Measurements from ENCODE around the gene PTPRK.

PTPRK gene

DNA sequence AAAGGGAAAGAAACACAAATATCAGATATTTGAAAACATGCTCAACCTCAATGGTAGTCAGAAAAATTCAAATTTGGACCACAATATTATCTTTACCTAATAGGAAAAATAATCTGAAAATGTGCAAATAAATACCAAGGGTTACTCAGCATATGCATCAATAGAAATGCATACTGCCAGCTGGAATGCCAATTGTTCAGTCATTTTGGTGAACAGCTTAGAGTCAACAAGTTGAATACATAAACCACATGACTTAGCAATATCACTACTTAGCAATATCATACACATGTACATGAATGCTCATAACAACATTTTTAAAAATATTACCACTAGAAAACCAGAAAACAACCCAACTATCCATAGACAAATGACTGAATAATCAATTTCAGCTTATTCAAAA is 212.7 kb downstream of the PTPRK start:
- Mint-ChIP-seq H3K4me3 (no peak overlapping the region), H3K36me3 (no peaks in the 10 kb centered on the region), H3K9me3 (no peaks in the 10 kb centered on the region), H3K27ac (no peak overlapping the region), H3K4me1 (peaks cover 7% of the 10 kb centered on the region)
- ATAC-seq (no peak), DNase-seq (ENCODE audit: low spot score in 2 of 2) (no peak)

DNA sequence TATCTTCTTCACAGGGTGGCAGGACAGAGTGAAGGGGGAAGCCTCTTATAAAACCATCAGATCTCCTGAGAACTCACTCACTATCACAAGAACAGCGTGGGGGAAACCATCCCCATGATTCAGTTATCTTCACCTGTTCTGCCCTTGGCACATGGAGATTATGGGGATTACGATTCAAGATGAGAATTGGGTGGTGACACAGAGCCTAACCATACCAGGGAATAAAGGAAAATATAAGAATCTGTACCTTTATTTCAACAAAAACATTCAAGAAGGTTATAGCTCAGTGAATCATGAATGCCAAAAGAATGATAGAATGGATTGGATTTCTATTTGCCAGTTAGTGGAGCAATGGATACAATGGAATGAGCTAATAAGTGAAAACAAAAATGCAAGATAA is 214.4 kb downstream of the PTPRK start:
- ATAC-seq: no peak
- H3K36me3 Mint-ChIP-seq: no peaks in the 10 kb centered on the region

DNA sequence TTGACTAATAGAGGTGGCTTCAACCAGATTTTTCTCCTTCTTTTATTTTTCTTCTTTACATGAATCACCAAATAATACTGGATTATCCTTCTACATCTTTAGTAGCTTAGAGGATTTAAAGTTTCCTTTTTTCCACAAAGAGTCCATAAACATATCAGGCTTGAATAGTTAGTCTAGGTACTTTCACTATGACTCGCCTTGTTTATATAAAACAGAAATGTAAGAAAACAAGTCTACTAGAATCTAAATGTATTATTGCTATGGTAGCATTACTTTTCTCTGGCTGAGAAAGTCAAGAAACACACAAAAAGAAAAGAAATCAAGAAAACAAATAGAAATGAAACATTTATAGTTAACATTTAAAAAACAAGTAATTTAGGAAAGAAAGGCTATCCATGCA is 215.2 kb downstream of the PTPRK start:
- H3K4me3 Mint-ChIP-seq: no peak overlapping the region
- no peak for DNase-seq (ENCODE audit: low spot score in 2 of 2)
- no peak for ATAC-seq
- H3K4me1 Mint-ChIP-seq: no peaks in the 10 kb centered on the region
- no peak overlapping the region for H3K27ac Mint-ChIP-seq
- no peaks in the 10 kb centered on the region for H3K36me3 Mint-ChIP-seq
- H3K9me3 Mint-ChIP-seq: no peaks in the 10 kb centered on the region

More for the DNA sequence above, 214.4 kb downstream of the PTPRK start:
- Mint-ChIP-seq H3K27ac (no peak overlapping the region), H3K4me3 (no peak overlapping the region), H3K4me1 (no peaks in the 10 kb centered on the region), H3K9me3 (no peaks in the 10 kb centered on the region)
- no peak for DNase-seq (ENCODE audit: low spot score in 2 of 2)

DNA sequence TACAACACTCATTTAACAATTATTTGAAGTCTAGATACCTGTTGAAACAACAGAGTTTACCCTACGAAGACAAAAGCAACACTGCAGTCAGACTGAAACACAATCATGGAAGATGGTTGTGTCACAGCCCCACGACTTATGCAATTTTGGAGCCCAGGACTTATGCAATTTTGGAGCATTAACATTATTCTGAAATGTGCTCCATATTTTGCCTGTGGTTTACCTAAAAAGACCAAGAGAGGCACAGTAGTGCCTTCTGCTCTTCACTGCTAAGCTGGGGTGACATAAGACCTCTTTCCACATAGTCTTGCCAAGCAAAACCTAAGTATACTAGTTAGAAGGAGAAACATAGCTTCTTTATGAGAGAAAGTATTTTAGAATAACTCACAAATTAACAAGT is 216.5 kb downstream of the PTPRK start:
- no peaks in the 10 kb centered on the region for H3K4me1 Mint-ChIP-seq
- no peaks in the 10 kb centered on the region for H3K36me3 Mint-ChIP-seq
- H3K9me3 Mint-ChIP-seq: no peaks in the 10 kb centered on the region
- H3K27ac Mint-ChIP-seq: no peak overlapping the region
- DNase-seq (ENCODE audit: low spot score in 2 of 2) (no peak), ATAC-seq (no peak)
- H3K4me3 Mint-ChIP-seq: no peak overlapping the region

DNA sequence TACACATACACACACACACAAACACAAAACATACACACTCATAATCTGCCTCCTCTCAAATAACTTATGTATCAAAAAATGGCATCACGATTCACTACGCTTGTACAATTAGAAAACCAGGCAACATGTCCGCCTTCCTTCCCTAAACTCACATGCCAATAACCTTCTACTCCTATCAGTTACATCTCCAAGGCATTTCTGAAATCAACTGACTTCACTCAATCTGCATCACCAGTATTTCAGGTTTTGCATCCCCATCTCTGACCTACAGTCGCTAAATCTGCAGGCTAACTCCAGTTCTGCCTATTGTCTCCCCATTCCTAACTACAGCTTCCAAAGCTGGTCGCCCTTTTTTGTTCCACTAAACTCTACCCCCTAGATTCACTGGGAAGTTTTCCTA is 217.5 kb downstream of the PTPRK start:
- no peaks in the 10 kb centered on the region for H3K36me3 Mint-ChIP-seq
- no peak overlapping the region for H3K4me3 Mint-ChIP-seq
- no peak overlapping the region for H3K27ac Mint-ChIP-seq
- no peaks in the 10 kb centered on the region for H3K9me3 Mint-ChIP-seq
- ATAC-seq: no peak
- no peaks in the 10 kb centered on the region for H3K4me1 Mint-ChIP-seq
- no peak for DNase-seq (ENCODE audit: low spot score in 2 of 2)

DNA sequence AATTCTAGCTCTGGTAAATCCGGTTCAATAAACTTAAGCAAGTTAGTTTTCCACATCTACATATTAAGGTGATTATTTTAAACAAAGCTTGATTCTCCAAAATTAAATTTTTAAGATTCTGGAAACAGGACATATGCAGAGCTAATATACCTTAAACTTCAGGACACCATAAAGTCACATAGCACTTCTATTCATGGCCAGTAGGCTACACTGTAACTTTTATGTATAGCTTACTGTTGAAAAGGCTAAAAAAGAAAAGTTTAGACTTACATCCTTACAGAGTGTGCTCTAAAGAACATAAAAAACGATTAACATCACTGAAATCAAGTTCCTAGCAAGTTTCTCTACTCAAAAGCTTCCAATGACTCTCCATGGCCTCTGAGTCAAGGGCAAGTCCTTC is 224.7 kb downstream of the PTPRK start:
- Mint-ChIP-seq H3K9me3 (peaks cover 3% of the 10 kb centered on the region), H3K27ac (no peak overlapping the region), H3K36me3 (no peaks in the 10 kb centered on the region), H3K4me3 (no peak overlapping the region), H3K4me1 (no peaks in the 10 kb centered on the region)
- ATAC-seq: no peak
- DNase-seq (ENCODE audit: low spot score in 2 of 2): no peak

DNA sequence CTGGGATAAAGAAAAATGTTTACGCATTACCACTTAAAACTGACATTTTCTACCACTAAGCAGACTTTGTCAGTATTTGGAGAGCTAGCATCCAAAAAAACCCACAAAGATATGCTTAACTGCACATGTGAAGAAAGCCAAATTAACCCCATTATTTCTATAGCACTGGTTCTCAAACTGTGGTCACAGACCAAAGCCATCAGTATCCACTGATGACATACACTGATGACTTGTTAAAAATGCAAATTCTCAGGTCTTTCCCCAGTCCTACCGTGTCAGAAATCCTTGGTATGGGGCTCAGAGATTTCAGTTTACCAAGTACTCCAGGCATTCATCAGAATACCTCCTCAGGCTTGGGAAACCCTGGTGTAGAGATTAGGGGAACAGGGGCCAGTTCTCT is 230.2 kb downstream of the PTPRK start:
- Mint-ChIP-seq H3K4me1 (no peaks in the 10 kb centered on the region), H3K9me3 (no peaks in the 10 kb centered on the region), H3K36me3 (no peaks in the 10 kb centered on the region), H3K4me3 (no peak overlapping the region), H3K27ac (no peak overlapping the region)
- ATAC-seq (no peak), DNase-seq (ENCODE audit: low spot score in 2 of 2) (no peak)

DNA sequence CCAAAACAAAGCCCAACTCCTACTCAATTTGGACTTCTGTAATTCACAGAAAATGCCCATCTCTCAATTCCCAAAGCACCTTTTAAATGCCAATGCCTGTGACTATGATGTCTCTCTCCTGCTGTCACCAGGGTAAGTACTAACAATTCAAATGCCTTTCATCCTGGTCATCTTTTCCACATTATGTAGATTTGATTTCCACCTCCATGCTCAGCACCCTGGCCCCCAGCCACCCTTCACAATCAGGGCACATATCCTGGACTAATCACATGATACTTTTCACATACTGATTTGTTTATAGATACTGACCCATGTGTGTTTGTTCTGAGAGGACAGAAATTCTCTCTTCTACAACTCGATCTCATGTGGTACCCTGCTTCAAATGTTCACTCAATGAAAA is 236.3 kb downstream of the PTPRK start:
- Mint-ChIP-seq H3K27ac (no peak overlapping the region), H3K9me3 (no peaks in the 10 kb centered on the region), H3K36me3 (no peaks in the 10 kb centered on the region), H3K4me3 (no peak overlapping the region), H3K4me1 (no peaks in the 10 kb centered on the region)
- ATAC-seq: no peak
- no peak for DNase-seq (ENCODE audit: low spot score in 2 of 2)

DNA sequence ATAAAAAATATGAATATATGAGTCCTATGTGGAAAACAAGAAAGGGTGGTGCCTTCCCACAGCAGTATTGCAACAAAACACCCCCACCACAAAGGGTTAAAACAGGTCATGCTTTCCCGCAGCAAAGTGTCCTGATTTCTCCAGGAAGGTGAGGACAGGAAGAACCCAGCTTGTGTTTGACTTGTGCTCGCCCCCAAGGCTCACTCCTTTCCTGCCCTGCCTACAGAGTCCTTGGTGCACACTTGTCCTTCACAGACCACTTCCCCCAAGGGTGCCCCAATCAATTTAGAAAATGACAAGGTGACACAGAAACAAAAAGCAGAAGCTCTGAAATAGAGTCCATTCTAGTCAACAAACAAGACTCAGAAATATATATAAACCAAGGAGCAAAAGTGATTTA is 237.4 kb downstream of the PTPRK start:
- DNase-seq (ENCODE audit: low spot score in 2 of 2): no peak
- ATAC-seq: no peak
- Mint-ChIP-seq H3K9me3 (no peaks in the 10 kb centered on the region), H3K4me3 (no peak overlapping the region), H3K4me1 (no peaks in the 10 kb centered on the region), H3K36me3 (no peaks in the 10 kb centered on the region), H3K27ac (no peak overlapping the region)

DNA sequence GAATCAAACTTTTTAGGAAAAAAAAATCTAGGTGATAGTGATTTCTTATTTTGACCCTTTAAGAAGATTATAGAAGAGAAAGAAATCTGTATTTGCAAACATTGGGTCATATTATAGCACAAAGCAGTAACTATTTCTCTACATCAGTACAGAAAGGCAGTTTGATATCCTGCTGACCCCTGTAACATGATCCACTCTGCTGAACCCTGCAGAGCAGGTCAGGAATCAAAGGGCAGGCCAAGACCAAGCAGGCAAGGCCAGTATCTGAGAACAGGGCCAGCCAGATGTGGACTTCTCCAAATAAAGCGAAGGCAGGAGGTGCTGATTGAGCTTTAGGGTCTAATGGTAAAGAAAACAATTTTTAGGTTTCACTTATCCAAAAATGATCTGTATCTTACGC is 239.4 kb downstream of the PTPRK start:
- ATAC-seq: no peak
- H3K4me1 Mint-ChIP-seq: no peaks in the 10 kb centered on the region
- no peaks in the 10 kb centered on the region for H3K36me3 Mint-ChIP-seq
- no peak for DNase-seq (ENCODE audit: low spot score in 2 of 2)
- no peak overlapping the region for H3K4me3 Mint-ChIP-seq
- no peak overlapping the region for H3K27ac Mint-ChIP-seq
- no peaks in the 10 kb centered on the region for H3K9me3 Mint-ChIP-seq

DNA sequence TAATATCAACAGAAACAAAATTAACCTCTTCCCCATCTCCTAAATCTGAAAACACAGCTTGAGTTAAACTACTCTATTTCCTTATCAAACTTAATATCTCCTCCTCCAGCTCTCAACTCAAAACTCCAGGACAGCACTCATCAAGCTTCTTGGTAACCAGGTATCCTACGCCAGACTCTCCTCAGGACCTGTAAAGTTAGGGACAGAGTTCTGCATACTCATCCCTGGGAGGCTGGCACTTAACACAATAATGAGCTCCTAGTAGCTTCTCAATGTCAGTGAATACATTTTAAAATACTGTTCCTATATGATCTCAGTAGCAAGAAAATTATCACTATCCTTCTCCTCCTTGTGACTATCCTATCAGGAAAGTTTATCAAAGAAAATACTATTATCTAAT is 240.3 kb downstream of the PTPRK start:
- Mint-ChIP-seq H3K4me1 (no peaks in the 10 kb centered on the region), H3K4me3 (no peak overlapping the region), H3K27ac (no peak overlapping the region), H3K9me3 (no peaks in the 10 kb centered on the region), H3K36me3 (no peaks in the 10 kb centered on the region)
- DNase-seq (ENCODE audit: low spot score in 2 of 2) (no peak), ATAC-seq (no peak)

DNA sequence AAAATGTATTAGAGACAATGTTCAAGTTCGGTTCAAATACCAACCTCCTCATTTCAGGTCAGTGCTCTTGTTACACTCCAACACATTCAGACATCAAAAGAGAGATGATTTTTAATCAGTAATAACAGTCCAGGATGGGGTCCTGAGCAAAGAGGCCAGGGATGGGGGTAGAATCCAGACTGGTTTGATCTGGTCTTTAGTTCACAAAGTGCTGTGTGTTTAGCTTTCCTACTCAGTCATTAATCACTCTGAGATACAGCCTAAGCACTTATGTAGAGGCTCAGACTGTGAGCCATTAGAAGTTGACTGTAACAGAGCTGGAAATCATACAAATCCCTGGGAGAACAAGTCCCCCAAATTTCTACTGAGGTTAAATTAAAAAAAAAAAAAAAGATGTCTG is 241.6 kb downstream of the PTPRK start:
- Mint-ChIP-seq H3K4me3 (no peak overlapping the region), H3K4me1 (no peaks in the 10 kb centered on the region), H3K9me3 (no peaks in the 10 kb centered on the region), H3K36me3 (no peaks in the 10 kb centered on the region), H3K27ac (no peak overlapping the region)
- ATAC-seq (no peak), DNase-seq (ENCODE audit: low spot score in 2 of 2) (no peak)

DNA sequence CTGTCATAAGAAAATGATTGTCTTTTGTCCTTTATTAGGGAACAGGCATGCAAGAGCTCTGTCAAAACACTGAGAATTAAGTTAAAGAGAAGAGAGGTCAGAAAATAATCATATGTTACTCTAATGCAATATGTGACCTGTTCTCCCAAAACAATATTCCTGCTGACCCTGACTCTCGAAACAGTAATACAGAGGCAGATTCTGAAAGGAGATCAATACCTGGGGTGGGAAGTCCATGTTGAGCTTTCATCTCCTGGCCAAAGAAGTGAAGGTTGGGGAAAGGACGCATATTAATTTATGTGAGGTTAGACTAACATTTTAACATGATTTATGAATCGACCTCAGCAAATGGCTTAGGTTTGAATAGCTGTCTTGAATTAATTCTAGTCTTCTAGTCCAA is 243.0 kb downstream of the PTPRK start:
- DNase-seq (ENCODE audit: low spot score in 2 of 2) (no peak), ATAC-seq (no peak)
- Mint-ChIP-seq H3K9me3 (no peaks in the 10 kb centered on the region), H3K4me1 (no peaks in the 10 kb centered on the region), H3K4me3 (no peak overlapping the region), H3K36me3 (no peaks in the 10 kb centered on the region), H3K27ac (no peak overlapping the region)

DNA sequence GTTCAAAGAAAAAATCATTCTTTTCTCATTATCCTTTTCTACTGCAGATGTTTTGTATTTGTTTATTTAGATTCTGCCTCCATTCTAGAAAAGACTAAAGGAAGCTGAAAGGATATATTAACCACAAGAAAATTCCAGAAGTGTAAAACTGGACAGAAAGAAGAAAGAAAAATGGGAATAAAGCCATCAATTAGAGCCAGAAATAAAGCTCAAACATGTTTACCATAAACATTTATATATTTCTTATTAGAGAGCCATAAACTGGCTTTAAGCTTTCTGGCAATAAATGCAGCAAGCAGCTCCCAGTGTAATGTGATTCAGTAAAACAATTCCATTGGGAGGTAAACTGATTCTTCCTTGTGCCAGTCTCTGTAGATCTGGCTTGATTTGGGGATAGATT is 244.1 kb downstream of the PTPRK start:
- Mint-ChIP-seq H3K27ac (no peak overlapping the region), H3K4me3 (no peak overlapping the region), H3K9me3 (no peaks in the 10 kb centered on the region), H3K36me3 (no peaks in the 10 kb centered on the region), H3K4me1 (no peaks in the 10 kb centered on the region)
- DNase-seq (ENCODE audit: low spot score in 2 of 2): no peak
- no peak for ATAC-seq

DNA sequence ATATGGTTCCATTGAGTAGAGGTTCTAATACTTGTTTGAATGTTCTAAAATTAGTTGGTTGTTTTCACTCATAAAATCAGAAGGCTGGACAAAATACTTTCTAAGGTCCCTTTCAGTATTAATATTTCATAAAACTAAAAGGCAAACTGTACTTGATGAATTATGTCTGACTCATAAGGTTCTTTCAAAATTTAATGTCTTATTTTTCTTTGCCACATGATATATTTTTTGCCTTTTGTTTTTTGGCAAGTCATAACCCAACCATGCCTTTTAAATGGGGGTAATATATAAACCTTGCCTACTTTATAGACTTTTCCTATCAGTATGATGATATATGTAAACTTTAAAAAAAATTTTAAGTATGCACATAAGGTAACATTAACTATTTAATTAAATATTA is 244.7 kb downstream of the PTPRK start:
- Mint-ChIP-seq H3K4me3 (no peak overlapping the region), H3K27ac (no peak overlapping the region), H3K9me3 (no peaks in the 10 kb centered on the region), H3K36me3 (no peaks in the 10 kb centered on the region), H3K4me1 (no peaks in the 10 kb centered on the region)
- no peak for DNase-seq (ENCODE audit: low spot score in 2 of 2)
- ATAC-seq: no peak

DNA sequence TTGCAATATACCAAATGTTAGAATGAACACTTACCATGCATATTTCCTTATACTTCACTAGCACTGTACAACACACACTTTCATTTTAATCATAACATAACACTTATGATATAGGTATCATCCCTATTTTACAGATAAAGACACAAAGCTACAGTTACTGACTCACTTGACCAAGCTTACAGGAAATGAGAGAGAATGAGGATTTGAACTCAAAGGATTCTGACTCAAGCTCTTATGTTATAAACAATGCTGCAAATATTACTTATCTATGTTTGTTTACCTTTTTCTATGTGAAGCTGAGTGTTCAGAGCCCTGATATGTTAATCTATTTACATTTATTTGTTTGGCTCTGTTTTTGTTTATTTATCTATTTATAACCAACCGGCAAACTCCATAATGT is 245.4 kb downstream of the PTPRK start:
- H3K4me1 Mint-ChIP-seq: no peaks in the 10 kb centered on the region
- peak; percentile 86 for ATAC-seq
- H3K36me3 Mint-ChIP-seq: no peaks in the 10 kb centered on the region
- no peak overlapping the region for H3K27ac Mint-ChIP-seq
- H3K4me3 Mint-ChIP-seq: no peak overlapping the region
- no peak for DNase-seq (ENCODE audit: low spot score in 2 of 2)
- no peaks in the 10 kb centered on the region for H3K9me3 Mint-ChIP-seq

DNA sequence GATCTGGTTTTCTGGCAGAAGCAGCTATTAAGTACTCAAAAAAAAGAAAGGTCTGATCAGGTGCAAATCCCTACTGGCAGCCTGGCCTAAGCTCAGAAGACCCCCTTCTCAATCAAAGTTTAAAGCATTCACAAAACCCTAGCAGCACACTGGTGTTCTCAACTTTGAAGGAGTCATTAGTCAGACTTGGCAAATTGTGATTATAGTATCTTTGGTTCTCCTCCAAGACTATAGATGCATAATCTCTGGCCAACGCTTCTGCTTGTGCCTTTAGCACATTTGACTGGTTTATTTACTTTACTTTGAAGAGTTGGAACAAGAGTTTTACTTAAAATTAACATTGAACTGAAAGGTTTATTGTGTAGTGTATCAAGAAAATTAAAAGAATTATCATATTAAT is 248.9 kb downstream of the PTPRK start:
- Mint-ChIP-seq H3K9me3 (no peaks in the 10 kb centered on the region), H3K4me1 (no peaks in the 10 kb centered on the region), H3K4me3 (no peak overlapping the region), H3K36me3 (no peaks in the 10 kb centered on the region), H3K27ac (no peak overlapping the region)
- ATAC-seq (no peak), DNase-seq (ENCODE audit: low spot score in 2 of 2) (no peak)
